Measurements from ENCODE around the gene TBC1D14. TPM values are rescaled to one million over a fixed set of nuclear protein-coding genes. Genes with fewer than 3 reads are reported as not detected.

TBC1D14 gene
- total RNA-seq, 1 experiment from 2014 or later = 50.2 TPM

DNA sequence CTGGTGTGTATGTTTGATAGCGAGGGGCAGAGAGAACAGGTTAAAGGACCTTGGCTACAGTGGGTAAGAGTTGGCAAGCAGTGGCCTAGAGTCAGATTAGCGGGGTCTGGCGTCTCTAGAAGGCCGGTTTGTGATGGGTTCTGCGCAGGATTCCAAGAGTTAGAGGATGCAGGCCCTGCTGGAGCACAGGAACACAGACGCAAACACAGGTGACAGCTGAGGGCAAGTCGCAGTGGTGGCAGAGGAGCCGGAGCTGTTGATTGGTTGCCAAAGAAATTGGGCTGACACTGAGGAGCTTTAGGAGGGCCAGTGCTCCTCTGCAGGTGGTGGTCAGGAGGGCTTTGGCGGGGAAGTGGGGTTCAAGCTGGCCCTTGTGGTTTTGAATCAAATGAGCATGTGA is 137.3 kb downstream of the TBC1D14 start:
- 0 out of 5 replicates have a peak overlapping the region, but pooled peaks of 1 of the 2 experiments have one; percentile 4 for H3K4me3 Mint-ChIP-seq
- no peaks in the 10 kb centered on the region for H4K20me1 ChIP-seq (ENCODE audit: control insufficient read depth, insufficient read depth, insufficient read length)
- no peak overlapping the region for H2BK15ac ChIP-seq (ENCODE audit: low read depth, low read length)
- H3K36me3 Mint-ChIP-seq (ENCODE audit: insufficient read depth in 1 of 3, low read depth in 3 of 3) = no peaks in the 10 kb centered on the region; a peak in 2 of 7 replicates
- peaks cover 3% of the 10 kb centered on the region; the same call in 1 of the 2 replicates for H3K4me1 ChIP-seq (ENCODE audit: insufficient read depth, low read length)
- H3K23ac ChIP-seq (ENCODE audit: insufficient read length, low read depth, low read length) = no peak overlapping the region
- H3K27ac ChIP-seq (ENCODE audit: insufficient read length, low read depth, low read length) = no peak overlapping the region
- DNase-seq = no peak
- H3K79me2 ChIP-seq (ENCODE audit: insufficient read depth, low read length) = peaks cover 10% of the 10 kb centered on the region
- H2AFZ ChIP-seq (ENCODE audit: low read length) = no peak overlapping the region
- H4K5ac ChIP-seq (ENCODE audit: insufficient read length, low read depth, low read length) = no peak overlapping the region
- no peak overlapping the region for H4K91ac ChIP-seq (ENCODE audit: insufficient read length, low read depth, low read length)
- peaks cover 27 to 33% of the 10 kb centered on the region in 2 experiments for H3K4me1 Mint-ChIP-seq
- no peak overlapping the region for H2BK5ac ChIP-seq (ENCODE audit: insufficient read length, low read length)
- H3K9me3 ChIP-seq (ENCODE audit: control insufficient read depth, low read depth, low read length) = no peaks in the 10 kb centered on the region
- peaks cover 16% of the 10 kb centered on the region for H3K23me2 ChIP-seq (ENCODE audit: insufficient read length, low read depth, low read length, poor library complexity, severe bottlenecking)
- no peaks in the 10 kb centered on the region for H3K9me3 Mint-ChIP-seq
- H3T11ph ChIP-seq (ENCODE audit: low read length) = no peak overlapping the region
- no peak overlapping the region for H2BK12ac ChIP-seq (ENCODE audit: insufficient read length, low read depth, low read length)
- no peak overlapping the region for H2AK5ac ChIP-seq (ENCODE audit: insufficient read length, low read length)
- H3K79me1 ChIP-seq (ENCODE audit: insufficient read depth, low read depth, low read length, poor library complexity, severe bottlenecking) = peaks cover 4% of the 10 kb centered on the region
- H3K27me3 Mint-ChIP-seq (ENCODE audit: low read depth) = peaks cover 13% of the 10 kb centered on the region
- no CpG with 5 or more reads among the region's 9 CpGs for WGBS (ENCODE audit: extremely low coverage, insufficient read length, low lambda C conversion rate)
- H3K18ac ChIP-seq (ENCODE audit: insufficient read length, low read depth, low read length) = no peak overlapping the region
- no peak overlapping the region for H3K4me2 ChIP-seq (ENCODE audit: insufficient read depth, insufficient read length, low read length)
- no peak overlapping the region for H4K8ac ChIP-seq (replicated peaks; ENCODE audit: insufficient read length, low read depth, low read length)
- H2BK120ac ChIP-seq (ENCODE audit: low read depth, low read length, poor library complexity, severe bottlenecking) = no peak overlapping the region
- no peak overlapping the region for H3K9ac ChIP-seq (ENCODE audit: extremely low read depth, insufficient read length, low read length)
- no peak overlapping the region for H2BK20ac ChIP-seq (ENCODE audit: low read depth, low read length, poor library complexity, severe bottlenecking)
- no peak overlapping the region for H3K4ac ChIP-seq (ENCODE audit: low read depth, low read length)
- H3K14ac ChIP-seq (ENCODE audit: insufficient read depth, low read length) = no peak overlapping the region
- TF ChIP-seq, protein P1, sequence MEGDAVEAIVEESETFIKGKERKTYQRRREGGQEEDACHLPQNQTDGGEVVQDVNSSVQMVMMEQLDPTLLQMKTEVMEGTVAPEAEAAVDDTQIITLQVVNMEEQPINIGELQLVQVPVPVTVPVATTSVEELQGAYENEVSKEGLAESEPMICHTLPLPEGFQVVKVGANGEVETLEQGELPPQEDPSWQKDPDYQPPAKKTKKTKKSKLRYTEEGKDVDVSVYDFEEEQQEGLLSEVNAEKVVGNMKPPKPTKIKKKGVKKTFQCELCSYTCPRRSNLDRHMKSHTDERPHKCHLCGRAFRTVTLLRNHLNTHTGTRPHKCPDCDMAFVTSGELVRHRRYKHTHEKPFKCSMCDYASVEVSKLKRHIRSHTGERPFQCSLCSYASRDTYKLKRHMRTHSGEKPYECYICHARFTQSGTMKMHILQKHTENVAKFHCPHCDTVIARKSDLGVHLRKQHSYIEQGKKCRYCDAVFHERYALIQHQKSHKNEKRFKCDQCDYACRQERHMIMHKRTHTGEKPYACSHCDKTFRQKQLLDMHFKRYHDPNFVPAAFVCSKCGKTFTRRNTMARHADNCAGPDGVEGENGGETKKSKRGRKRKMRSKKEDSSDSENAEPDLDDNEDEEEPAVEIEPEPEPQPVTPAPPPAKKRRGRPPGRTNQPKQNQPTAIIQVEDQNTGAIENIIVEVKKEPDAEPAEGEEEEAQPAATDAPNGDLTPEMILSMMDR (conservative IDR thresholded peaks at IDR 0.05) = no peak
- H3K27ac Mint-ChIP-seq = peak overlapping the region in 1 of 3 experiments; percentile 15; a peak in 2 of 7 replicates
- no peak overlapping the region for H3K56ac ChIP-seq (ENCODE audit: insufficient read length, low read depth, low read length)
- H3K27me3 ChIP-seq (ENCODE audit: insufficient read depth, low read length) = peaks cover 1% of the 10 kb centered on the region; the same call in 1 of the 2 replicates
